A549 (cell line): Measurements from ENCODE around the gene MRPL14. TPM values are rescaled to one million over a fixed set of nuclear protein-coding genes. Genes with fewer than 3 reads are reported as not detected.

Experiments used
- ATAC-seq, 2 experiments: fragments of 200-7000 bp in 1 of 2; fragments of >200 bp in 1 of 2; cut with Nextera tagmentation in 1 of 2; cut with Tn5 transposase in 1 of 2; 3 replicates each; pipeline versions ENCODE4 v1.8.0 to v1.9.1; 2018 to 2020; ENCODE audit warnings: mild to moderate bottlenecking in 1 of 2, moderate library complexity in 1 of 2
- CTCF ChIA-PET: fragments of 300-600 bp; sonication (Branson Sonifier 250); formaldehyde crosslinking; extraction: SDS; loops from one replicate; lab custom pipeline; 2021; ENCODE audit warnings: antibody characterized with exemption, inconsistent platforms; lab: Yijun Ruan, JAX
- POLR2A ChIA-PET: fragments of 350-600 bp; formaldehyde crosslinking; extraction: SDS; loops from one replicate; lab custom pipeline; 2021; ENCODE audit warnings: antibody characterized with exemption, inconsistent platforms; lab: Yijun Ruan, JAX
- DNase-seq, 2 experiments: peaks; one replicate each; pipeline versions ENCODE4 v3.0.0 to v3.0.0-alpha.2; 2011 to 2016; ENCODE audit warnings: low read depth in 1 of 2, low spot score in 1 of 2
- FAIRE-seq: peaks from 2 replicates; lab custom pipeline; 2011; peaks lifted over from hg19 to GRCh38; lab: Jason Lieb, UNC
- H3K27ac ChIP-seq, 2 experiments: fragments of >200 bp; sonication (Bioruptor Twin); formaldehyde crosslinking; 3 replicates each; pipeline ENCODE4 v1.5.1; 2016 to 2017
- H3K4me1 ChIP-seq: fragments of >200 bp; sonication (Bioruptor Twin); formaldehyde crosslinking; 3 replicates; pipeline ENCODE4 v1.6.1; 2016
- H3K4me2 ChIP-seq: fragments of >200 bp; sonication (Bioruptor Twin); formaldehyde crosslinking; 3 replicates; pipeline ENCODE4 v1.6.1; 2016
- H3K4me3 ChIP-seq: fragments of >200 bp; sonication (Bioruptor Twin); formaldehyde crosslinking; 3 replicates; pipeline ENCODE4 v1.5.1; 2016
- H3K9me3 ChIP-seq: fragments of >200 bp; sonication (Bioruptor Twin); formaldehyde crosslinking; 3 replicates; pipeline ENCODE4 v1.6.1; 2016
- BCL3 ChIP-seq: fragments of >200 bp; sonication (Bioruptor Twin); formaldehyde crosslinking; IDR thresholded peaks from 3 replicates; pipeline ENCODE4 v1.6.1; 2016
- BHLHE40 ChIP-seq: IDR thresholded peaks from 2 replicates; pipeline ENCODE4 v1.6.1; 2012; ENCODE audit warnings: low read depth, low read length, inconsistent platforms
- CTCF ChIP-seq: fragments of >200 bp; sonication (Bioruptor Twin); formaldehyde crosslinking; IDR thresholded peaks from 3 replicates; pipeline ENCODE4 v1.5.1; 2016
- ELK1 ChIP-seq: fragments of 150-350 bp; IDR thresholded peaks from 2 replicates; pipeline ENCODE4 v1.6.1; 2014; ENCODE audit warnings: low read depth, mild to moderate bottlenecking, low read length
- FOSB ChIP-seq: fragments of 250-450 bp; sonication (Bioruptor Pico); IDR thresholded peaks from 2 replicates; pipeline ENCODE4 v1.5.0; 2020; ENCODE audit warnings: mild to moderate bottlenecking, moderate library complexity
- FOSL2 ChIP-seq, 2 experiments: fragments of 450-650 bp in 1 of 2; fragments of >200 bp in 1 of 2; sonication (Bioruptor Twin) in 1 of 2; formaldehyde crosslinking; IDR thresholded peaks; 2 replicates each; pipeline versions ENCODE4 v1.5.0 to v1.6.1; 2016 to 2020; ENCODE audit warnings: mild to moderate bottlenecking in 1 of 2, moderate library complexity in 1 of 2
- HOXB13 ChIP-seq: fragments of 250-450 bp; sonication (Bioruptor Pico); IDR thresholded peaks from 2 replicates; pipeline ENCODE4 v1.5.0; 2020; ENCODE audit warnings: low read depth, mild to moderate bottlenecking, moderate library complexity
- HOXB5 ChIP-seq: fragments of 250-450 bp; sonication (Bioruptor Pico); IDR thresholded peaks from 2 replicates; pipeline ENCODE4 v1.5.0; 2020; ENCODE audit warnings: mild to moderate bottlenecking, moderate library complexity
- MAZ ChIP-seq: fragments of 150-350 bp; IDR thresholded peaks from 2 replicates; pipeline ENCODE4 v1.6.1; 2014; ENCODE audit warnings: antibody characterized with exemption, low read depth, low read length, borderline replicate concordance
- POLR2AphosphoS2 ChIP-seq: conservative IDR thresholded peaks from 2 replicates; pipeline ENCODE4 v1.6.1; 2012; ENCODE audit warnings: low read length, improper control_type of control experiment, inconsistent platforms
- RFX5 ChIP-seq: fragments of 450-650 bp; IDR thresholded peaks from 2 replicates; pipeline ENCODE4 v1.7.1; 2014; ENCODE audit warnings: antibody characterized with exemption, mild to moderate bottlenecking, moderate library complexity
- RNF2 ChIP-seq: fragments of 200-600 bp; sonication (generic); IDR thresholded peaks from 2 replicates; pipeline ENCODE4 v1.6.1; 2016; ENCODE audit warnings: low read depth, mild to moderate bottlenecking, antibody characterized with exemption, moderate library complexity, borderline replicate concordance
- SREBF2 ChIP-seq: fragments of 450-650 bp; IDR thresholded peaks from 2 replicates; pipeline ENCODE4 v1.6.1; 2014; ENCODE audit warnings: mild to moderate bottlenecking, moderate library complexity
- ZC3H11A ChIP-seq: fragments of 450-650 bp; IDR thresholded peaks from 2 replicates; pipeline ENCODE4 v1.6.1; 2014; ENCODE audit warnings: antibody characterized with exemption, mild to moderate bottlenecking
- WGBS: methylation state at CpG from one replicate; pipeline ENCODE4 v1.1.6; 2017; ENCODE audit errors: missing lambda C conversion rate; 5-methylcytosine and 5-hydroxymethylcytosine counted together
- polyA plus RNA-seq, 4 experiments: library from polyadenylated mRNA; depleted of rRNA in 3 of 4; stranded (reverse); fragments of >200 nt; fragmentation: RNase III in 1 of 4; extraction: RNeasy Plus Mini Kit Qiagen cat#74134 plus additional on column Dnase treatment in 1 of 4; gene quantifications; 2 replicates in 3 of 4; 3 replicates in 1 of 4; pipeline ENCODE4 v1.2.3, GENCODE V29; 2011 to 2017

The MRPL14 gene
- polyA plus RNA-seq, 2 of the 4 experiments (the other 2 are of a cell fraction): 47.1 to 55.3 TPM

- no peak for TF ChIP-seq HOXB13 (CRISPR knock-in tag)
- TF ChIP-seq RNF2: no peak
- no peak for TF ChIP-seq HOXB5
- TF ChIP-seq FOSL2 (IDR thresholded peaks at IDR 0.05): no peak
- no peak for TF ChIP-seq FOSL2 (CRISPR knock-in tag; IDR thresholded peaks at IDR 0.05)
Measured at GRCh38 chr6:44084231-44085014, 42.8 kb downstream of the MRPL14 start (continued).

- Histone ChIP-seq H3K27ac (no peak overlapping the region), H3K4me2 (no peak overlapping the region), H3K4me3 (no peak overlapping the region), H3K9me3 (no peaks in the 10 kb centered on the region), H3K4me1 (no peaks in the 10 kb centered on the region; the same call in 2 of the 3 replicates)
- CTCF ChIA-PET: interaction anchor here (1.0 to 14.0 kb wide), 6 partner anchors 8 to 475 kb away, joined by 3 to 235 read pairs (median 6); partner anchors contain the start of gene VEGFA
- FAIRE-seq: no peak
- WGBS: 67% methylated on average over 1 of the region's 8 CpGs
- TF ChIP-seq MAZ: no peak
- no peak for TF ChIP-seq SREBF2
- no peak for TF ChIP-seq BCL3
- no peak for TF ChIP-seq ZC3H11A
- no peak for TF ChIP-seq POLR2AphosphoS2
- no peak for TF ChIP-seq BHLHE40
- no peak for TF ChIP-seq FOSB (CRISPR knock-in tag)
- TF ChIP-seq ELK1: no peak
- TF ChIP-seq CTCF: no peak
- ATAC-seq: no peak
- DNase-seq: no peak
- POLR2A ChIA-PET: no interaction called here
Measured at GRCh38 chr6:44082872-44083321, 44.4 kb downstream of the MRPL14 start.

GRCh38 chr6:44081753-44082152, 45.5 kb downstream of the MRPL14 start:
- no peak for DNase-seq
- FAIRE-seq: no peak
- WGBS: 82% methylated on average over 6 of the region's 6 CpGs
- no peaks in the 10 kb centered on the region for H3K9me3 ChIP-seq
- H3K4me2 ChIP-seq: no peak overlapping the region
- TF ChIP-seq RFX5: no peak
- no peak for ATAC-seq
- no peak overlapping the region for H3K27ac ChIP-seq
- POLR2A ChIA-PET: no interaction called here
- H3K4me3 ChIP-seq: no peak overlapping the region
- CTCF ChIA-PET: interaction anchor here (0.6 to 14.0 kb wide), 6 partner anchors 24 to 473 kb away, joined by 3 to 235 read pairs (median 44); partner anchors contain the start of gene VEGFA
- H3K4me1 ChIP-seq: no peaks in the 10 kb centered on the region; the same call in 2 of the 3 replicates
